DOHH2 (cell line): Measurements from ENCODE around the gene TCEANC.

Experiments used
- H3F3A ChIP-seq: fragments of 200-600 bp; sonication (generic), shearing (Covaris generic); 2 replicates; pipeline ENCODE4 v1.6.0; 2016; ENCODE audit warnings: antibody characterized with exemption, mild to moderate bottlenecking; ENCODE audit not compliant: control insufficient read depth, insufficient read depth
- H3K27ac ChIP-seq: fragments of 200-600 bp; sonication (generic); 2 replicates; pipeline ENCODE4 v1.5.1; 2014; ENCODE audit warnings: low read depth, mild to moderate bottlenecking, low read length, moderate library complexity
- H3K27me3 ChIP-seq: fragments of 200-600 bp; sonication (generic); 2 replicates; pipeline ENCODE4 v1.6.1; 2014; ENCODE audit warnings: mild to moderate bottlenecking, low read length, mixed read lengths; ENCODE audit not compliant: control insufficient read depth
- H3K36me3 ChIP-seq: fragments of 200-600 bp; sonication (generic); 2 replicates; pipeline ENCODE4 v1.6.1; 2014; ENCODE audit warnings: mild to moderate bottlenecking, low read length, moderate library complexity, mixed read lengths; ENCODE audit not compliant: control insufficient read depth
- H3K4me1 ChIP-seq: fragments of 200-600 bp; sonication (generic); 2 replicates; pipeline ENCODE4 v1.6.1; 2014; ENCODE audit warnings: mild to moderate bottlenecking, low read length, mixed read lengths; ENCODE audit not compliant: control insufficient read depth
- H3K4me2 ChIP-seq: fragments of 200-600 bp; sonication (generic); 2 replicates; pipeline ENCODE4 v1.6.0; 2014; ENCODE audit warnings: mild to moderate bottlenecking, low read length, moderate library complexity
- H3K4me3 ChIP-seq: fragments of 200-600 bp; sonication (generic); 2 replicates; pipeline ENCODE4 v1.5.1; 2014; ENCODE audit warnings: mild to moderate bottlenecking, low read length, mixed read lengths
- H3K79me2 ChIP-seq: fragments of 200-600 bp; sonication (generic); 2 replicates; pipeline ENCODE4 v1.6.1; 2014; ENCODE audit warnings: mild to moderate bottlenecking, low read length, mixed read lengths; ENCODE audit not compliant: control insufficient read depth
- H3K9me2 ChIP-seq: fragments of 200-600 bp; sonication (generic); replicated peaks from 2 replicates; pipeline ENCODE4 v1.6.1; 2014; ENCODE audit warnings: mild to moderate bottlenecking, low read length, mixed read lengths; ENCODE audit not compliant: control insufficient read depth
- H3K9me3 ChIP-seq: fragments of 200-600 bp; sonication (generic); 2 replicates; pipeline ENCODE4 v1.6.1; 2014; ENCODE audit warnings: antibody characterized with exemption, low read length, mixed read lengths; ENCODE audit not compliant: control insufficient read depth, insufficient read depth
- H4K20me1 ChIP-seq: fragments of 200-600 bp; sonication (generic); 2 replicates; pipeline ENCODE4 v1.6.0; 2014; ENCODE audit warnings: low read depth, mild to moderate bottlenecking, antibody characterized with exemption, low read length, moderate library complexity; ENCODE audit not compliant: control insufficient read depth, insufficient read depth
- EZH2phosphoT487 ChIP-seq: fragments of 200-600 bp; sonication (generic); IDR thresholded peaks from 2 replicates; pipeline ENCODE4 v1.6.1; 2017; ENCODE audit warnings: borderline replicate concordance, mild to moderate bottlenecking, antibody characterized with exemption, low read length, moderate library complexity, mixed read lengths
- TF ChIP-seq, protein P1 (sequence below): fragments of 200-600 bp; sonication (generic); IDR thresholded peaks from one replicate; pipeline ENCODE4 v1.5.1; 2014; ENCODE audit warnings: antibody characterized with exemption, mild to moderate bottlenecking, low read depth, low read length; ENCODE audit not compliant: poor library complexity, severe bottlenecking

Gene TCEANC

DNA sequence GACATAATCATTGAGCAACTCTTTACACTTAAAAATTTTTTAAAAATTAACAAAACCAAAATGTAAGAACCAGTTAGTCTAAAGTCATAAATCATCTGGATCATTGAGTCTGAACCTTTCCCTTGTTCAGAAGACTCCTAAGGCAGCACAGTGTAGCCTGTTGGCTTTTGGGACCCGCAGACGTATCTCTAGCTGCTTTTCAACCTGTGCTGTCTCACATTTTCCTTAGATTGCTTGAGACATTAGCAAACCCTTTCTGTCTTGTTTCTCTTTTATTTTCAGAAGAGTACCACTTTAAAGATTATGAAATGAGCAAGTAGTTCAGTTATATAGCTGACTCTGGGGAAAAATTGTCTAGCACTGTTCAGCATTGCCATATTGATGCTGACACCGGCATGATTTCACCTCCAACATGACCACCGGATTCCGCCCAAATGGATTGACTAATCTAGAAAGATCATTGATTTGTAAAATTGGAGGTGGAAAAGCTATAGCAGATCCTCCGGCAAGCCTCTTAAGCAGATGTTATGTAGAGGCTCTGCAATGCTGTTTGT lies 8.9 kb downstream of the TCEANC start:
- no peaks in the 10 kb centered on the region for H3K79me2 ChIP-seq
- TF ChIP-seq EZH2phosphoT487 = no peak
- TF ChIP-seq, protein P1, sequence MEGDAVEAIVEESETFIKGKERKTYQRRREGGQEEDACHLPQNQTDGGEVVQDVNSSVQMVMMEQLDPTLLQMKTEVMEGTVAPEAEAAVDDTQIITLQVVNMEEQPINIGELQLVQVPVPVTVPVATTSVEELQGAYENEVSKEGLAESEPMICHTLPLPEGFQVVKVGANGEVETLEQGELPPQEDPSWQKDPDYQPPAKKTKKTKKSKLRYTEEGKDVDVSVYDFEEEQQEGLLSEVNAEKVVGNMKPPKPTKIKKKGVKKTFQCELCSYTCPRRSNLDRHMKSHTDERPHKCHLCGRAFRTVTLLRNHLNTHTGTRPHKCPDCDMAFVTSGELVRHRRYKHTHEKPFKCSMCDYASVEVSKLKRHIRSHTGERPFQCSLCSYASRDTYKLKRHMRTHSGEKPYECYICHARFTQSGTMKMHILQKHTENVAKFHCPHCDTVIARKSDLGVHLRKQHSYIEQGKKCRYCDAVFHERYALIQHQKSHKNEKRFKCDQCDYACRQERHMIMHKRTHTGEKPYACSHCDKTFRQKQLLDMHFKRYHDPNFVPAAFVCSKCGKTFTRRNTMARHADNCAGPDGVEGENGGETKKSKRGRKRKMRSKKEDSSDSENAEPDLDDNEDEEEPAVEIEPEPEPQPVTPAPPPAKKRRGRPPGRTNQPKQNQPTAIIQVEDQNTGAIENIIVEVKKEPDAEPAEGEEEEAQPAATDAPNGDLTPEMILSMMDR = no peak
- 0 out of 2 replicates have a peak, but pooled peaks cover 3% of the 10 kb centered on the region for H3F3A ChIP-seq
- no peaks in the 10 kb centered on the region for H3K9me2 ChIP-seq
- peaks cover 9% of the 10 kb centered on the region for H3K36me3 ChIP-seq
- no peak overlapping the region for H3K4me2 ChIP-seq
- no peaks in the 10 kb centered on the region for H3K27me3 ChIP-seq
- no peaks in the 10 kb centered on the region for H4K20me1 ChIP-seq
- no peak overlapping the region for H3K27ac ChIP-seq
- peaks cover 18% of the 10 kb centered on the region for H3K4me1 ChIP-seq
- H3K4me3 ChIP-seq = no peak overlapping the region
- H3K9me3 ChIP-seq = no peaks in the 10 kb centered on the region

DNA sequence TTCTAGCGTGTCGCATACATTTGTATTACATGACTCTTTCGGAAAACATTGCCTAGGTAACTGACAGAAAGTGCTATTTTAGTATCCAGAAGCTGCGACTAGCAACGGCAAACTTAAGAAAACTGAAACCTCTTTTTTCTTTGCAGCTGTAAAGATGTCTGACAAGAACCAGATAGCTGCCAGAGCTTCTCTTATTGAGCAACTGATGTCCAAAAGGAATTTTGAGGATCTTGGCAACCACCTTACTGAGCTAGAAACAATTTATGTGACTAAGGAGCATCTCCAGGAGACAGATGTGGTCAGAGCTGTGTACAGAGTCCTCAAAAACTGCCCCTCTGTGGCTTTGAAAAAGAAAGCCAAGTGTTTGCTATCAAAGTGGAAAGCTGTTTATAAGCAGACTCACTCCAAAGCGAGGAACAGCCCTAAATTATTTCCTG lies 9.4 kb downstream of the TCEANC start:
- no peak for TF ChIP-seq EZH2phosphoT487
- TF ChIP-seq, protein P1 = no peak
- no peak overlapping the region for H3K4me3 ChIP-seq

DNA sequence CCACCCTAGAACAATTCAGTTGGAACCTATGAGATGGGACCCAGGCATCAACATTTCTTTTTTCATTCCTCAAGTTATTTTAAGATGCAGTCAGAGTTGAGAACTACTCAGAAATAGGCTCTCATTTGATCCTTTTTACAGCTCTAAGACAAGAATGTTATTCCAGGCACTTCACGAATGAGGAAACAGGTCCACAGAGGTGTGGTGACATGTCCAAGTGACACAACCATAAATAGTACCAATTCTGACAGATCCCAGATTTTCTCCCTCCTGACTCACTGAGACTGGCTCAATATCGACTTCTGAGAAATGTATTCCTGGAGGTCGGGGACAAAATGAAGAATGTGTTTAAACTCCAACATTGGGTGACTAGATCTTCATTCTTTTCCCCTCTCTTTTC lies 11.1 kb downstream of the TCEANC start:
- Histone ChIP-seq H3F3A (no peaks in the 10 kb centered on the region), H4K20me1 (no peaks in the 10 kb centered on the region), H3K27me3 (no peaks in the 10 kb centered on the region), H3K4me1 (peaks cover 32% of the 10 kb centered on the region), H3K9me2 (no peaks in the 10 kb centered on the region), H3K4me2 (no peak overlapping the region), H3K36me3 (peaks cover 9% of the 10 kb centered on the region), H3K27ac (no peak overlapping the region), H3K4me3 (no peak overlapping the region), H3K79me2 (no peaks in the 10 kb centered on the region), H3K9me3 (no peaks in the 10 kb centered on the region)
- TF ChIP-seq, protein P1 = no peak
- TF ChIP-seq EZH2phosphoT487 = no peak

More for the DNA sequence above, 9.4 kb downstream of the TCEANC start:
- Histone ChIP-seq H4K20me1 (no peaks in the 10 kb centered on the region), H3K9me2 (no peaks in the 10 kb centered on the region), H3K36me3 (peaks cover 9% of the 10 kb centered on the region), H3K79me2 (no peaks in the 10 kb centered on the region), H3K4me1 (peaks cover 23% of the 10 kb centered on the region), H3K27ac (no peak overlapping the region), H3K27me3 (no peaks in the 10 kb centered on the region), H3K4me2 (no peak overlapping the region), H3F3A (0 out of 2 replicates have a peak, but pooled peaks cover 3% of the 10 kb centered on the region), H3K9me3 (no peaks in the 10 kb centered on the region)
